Mesothelial cell of epicardium (in vitro differentiated cells): ENCODE results near the gene KLHL18. TPM values are rescaled to one million over a fixed set of nuclear protein-coding genes. Genes with fewer than 3 reads are reported as not detected.

ENCODE experiments used
- DNase-seq, 2 experiments: peaks; one replicate each; pipeline ENCODE4 v3.0.0; 2021; ENCODE audit warnings: low spot score in 2 of 2; ENCODE audit not compliant: unreplicated experiment in 2 of 2
- H3K27ac Mint-ChIP-seq: 2 replicates; pipeline ENCODE4 v1.8.0; 2021; ENCODE audit warnings: mixed read lengths
- H3K27me3 Mint-ChIP-seq: 2 replicates; pipeline ENCODE4 v1.8.0; 2021; ENCODE audit warnings: low read depth, mixed read lengths
- H3K36me3 Mint-ChIP-seq: 2 replicates; pipeline ENCODE4 v1.8.0; 2021; ENCODE audit warnings: mixed read lengths
- H3K4me1 Mint-ChIP-seq: 2 replicates; pipeline ENCODE4 v1.8.0; 2021; ENCODE audit warnings: mixed read lengths
- H3K4me3 Mint-ChIP-seq: 2 replicates; pipeline ENCODE4 v1.8.0; 2021; ENCODE audit warnings: mild to moderate bottlenecking, moderate library complexity, mixed read lengths
- H3K9me3 Mint-ChIP-seq: 2 replicates; pipeline ENCODE4 v1.8.0; 2021; ENCODE audit warnings: mixed read lengths
- total RNA-seq: library from RNA; stranded (reverse); gene quantifications from 3 replicates; pipeline ENCODE4 v1.2.1, GENCODE V29; 2021
- TF ChIP-seq, protein P1 (sequence below): fragments of 200-600 bp; sonication (generic); IDR thresholded peaks from one replicate; pipeline ENCODE4 v1.5.0; 2021; ENCODE audit warnings: antibody characterized with exemption; ENCODE audit not compliant: unreplicated experiment

The KLHL18 gene
- total RNA-seq, 1 donor from 2014 or later = 21.9 TPM

DNA sequence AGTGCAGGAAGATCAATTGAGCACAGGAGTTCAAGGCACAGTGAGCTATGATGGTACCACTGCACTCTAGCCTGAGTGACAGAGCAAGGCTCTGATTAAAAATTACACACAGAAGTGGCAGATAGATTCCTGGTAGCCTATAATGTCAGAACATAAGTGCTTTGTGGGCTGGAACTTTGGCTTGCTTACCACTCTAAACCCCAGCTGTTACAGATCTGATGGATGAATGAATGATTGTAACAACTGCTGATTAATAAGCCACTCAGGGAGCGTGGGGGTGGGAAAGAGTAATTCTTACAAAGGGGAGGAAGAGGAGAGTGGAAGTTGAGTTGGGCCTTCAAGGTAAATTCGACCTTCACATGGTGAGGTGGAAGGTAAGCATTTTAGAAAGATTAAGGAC lies 57.2 kb downstream of the KLHL18 start:
- Mint-ChIP-seq H3K9me3 (no peaks in the 10 kb centered on the region), H3K4me1 (no peaks in the 10 kb centered on the region), H3K27me3 (no peaks in the 10 kb centered on the region), H3K36me3 (peaks cover 31% of the 10 kb centered on the region), H3K27ac (no peak overlapping the region), H3K4me3 (no peak overlapping the region)
- DNase-seq = no peak
- TF ChIP-seq, protein P1, sequence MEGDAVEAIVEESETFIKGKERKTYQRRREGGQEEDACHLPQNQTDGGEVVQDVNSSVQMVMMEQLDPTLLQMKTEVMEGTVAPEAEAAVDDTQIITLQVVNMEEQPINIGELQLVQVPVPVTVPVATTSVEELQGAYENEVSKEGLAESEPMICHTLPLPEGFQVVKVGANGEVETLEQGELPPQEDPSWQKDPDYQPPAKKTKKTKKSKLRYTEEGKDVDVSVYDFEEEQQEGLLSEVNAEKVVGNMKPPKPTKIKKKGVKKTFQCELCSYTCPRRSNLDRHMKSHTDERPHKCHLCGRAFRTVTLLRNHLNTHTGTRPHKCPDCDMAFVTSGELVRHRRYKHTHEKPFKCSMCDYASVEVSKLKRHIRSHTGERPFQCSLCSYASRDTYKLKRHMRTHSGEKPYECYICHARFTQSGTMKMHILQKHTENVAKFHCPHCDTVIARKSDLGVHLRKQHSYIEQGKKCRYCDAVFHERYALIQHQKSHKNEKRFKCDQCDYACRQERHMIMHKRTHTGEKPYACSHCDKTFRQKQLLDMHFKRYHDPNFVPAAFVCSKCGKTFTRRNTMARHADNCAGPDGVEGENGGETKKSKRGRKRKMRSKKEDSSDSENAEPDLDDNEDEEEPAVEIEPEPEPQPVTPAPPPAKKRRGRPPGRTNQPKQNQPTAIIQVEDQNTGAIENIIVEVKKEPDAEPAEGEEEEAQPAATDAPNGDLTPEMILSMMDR = no peak

DNA sequence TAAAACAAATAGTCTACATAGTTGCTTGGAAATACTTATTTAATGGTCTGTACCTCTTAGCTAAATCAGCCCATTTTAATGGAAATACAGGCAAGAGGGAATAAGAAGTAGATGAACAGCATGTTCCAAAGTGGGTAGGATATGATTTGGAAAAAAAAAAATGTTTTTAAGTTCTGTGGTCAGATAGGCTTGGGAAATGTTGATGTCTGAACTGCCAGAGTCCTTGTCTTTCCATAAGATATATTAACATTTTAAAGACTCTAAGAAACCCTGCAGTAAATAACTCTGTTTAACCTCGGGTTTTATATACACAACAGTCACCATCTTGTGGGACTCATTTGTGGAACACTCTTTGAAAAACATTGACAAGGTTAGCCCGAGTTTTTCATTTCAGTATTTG lies 58.1 kb downstream of the KLHL18 start:
- DNase-seq = no peak
- peaks cover 37% of the 10 kb centered on the region for H3K36me3 Mint-ChIP-seq
- TF ChIP-seq, protein P1 = no peak
- no peaks in the 10 kb centered on the region for H3K27me3 Mint-ChIP-seq
- H3K27ac Mint-ChIP-seq = no peak overlapping the region
- H3K9me3 Mint-ChIP-seq = no peaks in the 10 kb centered on the region
- H3K4me1 Mint-ChIP-seq = no peaks in the 10 kb centered on the region
- H3K4me3 Mint-ChIP-seq = no peak overlapping the region

DNA sequence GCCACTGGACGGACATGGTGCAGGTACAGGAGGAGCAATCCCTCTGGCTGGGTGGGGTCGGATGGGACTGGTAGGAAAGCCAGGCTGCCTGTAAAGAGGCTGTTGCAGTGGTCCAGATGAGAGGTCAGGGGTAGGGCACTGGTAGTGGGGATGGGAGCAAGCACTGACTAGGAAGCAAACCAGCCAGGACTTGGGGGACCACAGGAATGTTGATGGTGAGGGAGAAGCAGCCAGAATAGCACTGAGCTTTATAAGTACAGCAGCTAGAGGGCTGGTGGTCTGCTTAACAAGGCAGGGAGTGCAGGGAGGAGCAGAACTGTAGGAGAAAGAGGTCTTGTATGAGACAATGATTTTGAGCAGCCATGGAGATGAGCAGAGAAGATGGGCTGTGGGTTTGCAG lies 59.4 kb downstream of the KLHL18 start:
- Mint-ChIP-seq H3K36me3 (peaks cover 30% of the 10 kb centered on the region), H3K4me3 (no peak overlapping the region), H3K27ac (no peak overlapping the region), H3K4me1 (no peaks in the 10 kb centered on the region), H3K9me3 (no peaks in the 10 kb centered on the region), H3K27me3 (no peaks in the 10 kb centered on the region)
- no peak for DNase-seq
- TF ChIP-seq, protein P1 = no peak

DNA sequence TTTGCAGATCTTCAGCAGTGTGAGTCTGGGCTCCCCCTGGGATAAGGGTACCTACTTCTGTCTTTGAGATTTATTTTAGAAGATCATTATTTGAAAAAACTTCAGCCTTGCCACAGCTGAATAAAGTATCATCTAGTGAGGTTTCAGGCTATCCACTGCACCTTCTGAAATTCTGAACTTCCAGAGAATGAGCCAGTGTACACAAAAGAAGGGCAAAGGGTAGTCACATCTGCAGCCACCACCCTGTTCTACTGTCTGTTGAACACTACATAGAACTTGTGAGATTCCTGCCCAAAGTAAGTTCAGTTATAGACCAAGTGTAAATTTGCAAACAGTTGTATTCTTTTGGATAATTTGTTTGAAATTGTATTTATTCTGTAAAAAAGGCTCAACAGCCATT lies 60.1 kb downstream of the KLHL18 start:
- no peaks in the 10 kb centered on the region for H3K27me3 Mint-ChIP-seq
- TF ChIP-seq, protein P1 = no peak
- no peak overlapping the region for H3K27ac Mint-ChIP-seq

DNA sequence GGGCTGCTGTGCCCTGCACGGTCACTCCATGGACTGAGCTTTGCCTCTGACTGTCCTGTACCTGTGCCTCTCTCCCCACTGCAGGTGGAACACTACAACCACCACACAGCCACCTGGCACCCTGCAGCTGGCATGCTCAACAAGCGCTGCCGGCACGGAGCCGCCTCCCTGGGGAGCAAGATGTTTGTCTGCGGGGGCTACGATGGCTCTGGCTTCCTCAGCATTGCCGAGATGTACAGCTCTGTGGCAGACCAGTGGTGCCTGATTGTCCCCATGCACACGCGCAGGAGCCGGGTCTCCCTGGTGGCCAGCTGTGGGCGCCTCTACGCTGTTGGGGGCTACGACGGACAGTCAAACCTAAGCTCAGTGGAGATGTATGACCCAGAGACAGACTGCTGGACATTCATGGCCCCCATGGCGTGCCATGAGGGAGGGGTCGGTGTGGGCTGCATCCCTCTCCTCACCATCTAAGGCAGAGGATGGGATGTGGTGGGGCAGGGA lies 60.8 kb downstream of the KLHL18 start:
- Mint-ChIP-seq H3K36me3 (peaks cover 23% of the 10 kb centered on the region), H3K9me3 (no peaks in the 10 kb centered on the region), H3K27me3 (no peaks in the 10 kb centered on the region), H3K27ac (no peak overlapping the region), H3K4me3 (no peak overlapping the region), H3K4me1 (no peaks in the 10 kb centered on the region)
- DNase-seq = no peak
- TF ChIP-seq, protein P1 = no peak

More for the DNA sequence above, 60.1 kb downstream of the KLHL18 start:
- Mint-ChIP-seq H3K36me3 (peaks cover 28% of the 10 kb centered on the region), H3K9me3 (no peaks in the 10 kb centered on the region), H3K4me1 (no peaks in the 10 kb centered on the region), H3K4me3 (no peak overlapping the region)
- DNase-seq = no peak

DNA sequence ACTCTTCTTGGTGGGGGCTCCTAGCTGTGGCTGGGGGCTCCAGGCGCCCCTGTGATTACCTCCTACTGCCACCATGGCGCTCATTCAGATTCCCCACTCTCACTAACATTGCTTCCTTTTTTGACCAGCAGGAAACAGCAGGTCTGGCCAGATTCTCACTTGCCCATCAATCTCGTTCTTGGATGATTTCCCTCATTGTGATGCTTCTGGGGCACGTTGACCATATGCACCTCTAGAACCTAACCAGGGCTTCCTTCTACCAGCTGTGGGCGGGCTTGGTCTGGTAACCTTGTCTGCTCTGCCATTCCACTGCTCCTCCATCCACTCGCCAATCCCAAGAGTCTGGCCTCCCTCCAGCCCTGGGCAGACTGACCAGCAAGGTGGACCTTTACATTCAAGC lies 62.2 kb downstream of the KLHL18 start:
- Mint-ChIP-seq H3K36me3 (peaks cover 14% of the 10 kb centered on the region), H3K4me3 (no peak overlapping the region), H3K4me1 (no peaks in the 10 kb centered on the region), H3K27ac (no peak overlapping the region), H3K9me3 (no peaks in the 10 kb centered on the region), H3K27me3 (no peaks in the 10 kb centered on the region)
- TF ChIP-seq, protein P1 = no peak
- DNase-seq = no peak
